Activated T-cell treated with anti-CD3 and anti-CD28 coated beads for 48 hours (primary cell): ENCODE results near the gene ITSN1.
"Not testable (repeated sequence)": the region's sequence is repeated elsewhere in the genome, so short reads cannot be mapped to it uniquely, and the experiment has no call there.

Experiments
- DNase-seq: peaks from one replicate; pipeline ENCODE4 v3.0.0-alpha.2; 2020; ENCODE audit warnings: low read depth

The ITSN1 gene

DNA sequence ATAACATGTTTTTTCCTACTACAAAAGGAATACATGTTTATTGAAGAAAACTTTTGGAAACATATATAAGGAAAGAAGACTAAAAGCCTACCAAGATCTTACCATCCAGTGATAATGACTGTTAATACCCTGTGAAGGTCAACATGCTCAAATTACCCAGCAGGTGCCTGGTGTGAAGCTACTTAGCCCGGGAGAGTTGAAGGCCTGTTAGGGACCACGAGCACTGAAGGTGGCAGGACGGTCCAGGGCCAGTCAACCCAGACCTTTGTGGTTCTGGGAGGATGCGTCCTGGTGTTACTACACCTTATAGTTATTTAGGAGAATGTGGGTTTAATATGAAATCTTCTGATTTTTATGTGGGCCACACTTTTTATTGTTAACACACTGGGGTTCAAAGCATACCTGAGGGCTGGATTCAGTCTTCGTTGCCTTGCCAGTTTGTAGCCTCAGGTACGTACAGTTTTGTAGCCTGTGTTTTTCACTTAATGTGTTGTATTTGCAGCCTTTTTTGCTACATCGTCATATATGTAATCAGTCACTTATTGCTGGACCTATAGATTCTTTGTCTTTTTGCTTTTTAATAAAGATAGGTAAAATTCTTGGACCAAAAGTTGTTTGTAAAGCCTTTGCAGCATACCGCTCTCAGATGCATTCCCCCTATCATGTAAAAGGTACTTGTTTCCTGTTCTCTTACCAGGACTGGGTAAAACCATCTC is 9.8 kb downstream of the ITSN1 start:
- no peak for DNase-seq

DNA sequence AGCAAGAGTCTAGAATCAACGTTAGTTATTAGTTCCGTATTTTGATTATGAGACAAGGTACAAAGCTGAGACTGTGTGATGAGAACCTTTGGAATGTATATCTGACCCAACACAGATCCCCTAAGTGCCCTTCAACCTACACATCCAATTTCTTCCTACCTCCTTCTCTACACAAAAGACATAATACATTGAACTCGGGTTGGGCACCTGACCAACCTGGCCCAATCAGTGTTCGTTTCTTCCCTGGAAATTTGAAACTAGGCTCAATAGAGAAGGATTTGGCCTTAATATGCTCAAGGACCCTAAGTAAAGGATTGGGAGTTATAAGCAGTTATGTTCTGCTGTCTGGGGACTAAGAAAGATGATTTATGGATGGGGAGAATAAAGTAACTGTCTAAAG is 12.1 kb downstream of the ITSN1 start:
- no peak for DNase-seq

DNA sequence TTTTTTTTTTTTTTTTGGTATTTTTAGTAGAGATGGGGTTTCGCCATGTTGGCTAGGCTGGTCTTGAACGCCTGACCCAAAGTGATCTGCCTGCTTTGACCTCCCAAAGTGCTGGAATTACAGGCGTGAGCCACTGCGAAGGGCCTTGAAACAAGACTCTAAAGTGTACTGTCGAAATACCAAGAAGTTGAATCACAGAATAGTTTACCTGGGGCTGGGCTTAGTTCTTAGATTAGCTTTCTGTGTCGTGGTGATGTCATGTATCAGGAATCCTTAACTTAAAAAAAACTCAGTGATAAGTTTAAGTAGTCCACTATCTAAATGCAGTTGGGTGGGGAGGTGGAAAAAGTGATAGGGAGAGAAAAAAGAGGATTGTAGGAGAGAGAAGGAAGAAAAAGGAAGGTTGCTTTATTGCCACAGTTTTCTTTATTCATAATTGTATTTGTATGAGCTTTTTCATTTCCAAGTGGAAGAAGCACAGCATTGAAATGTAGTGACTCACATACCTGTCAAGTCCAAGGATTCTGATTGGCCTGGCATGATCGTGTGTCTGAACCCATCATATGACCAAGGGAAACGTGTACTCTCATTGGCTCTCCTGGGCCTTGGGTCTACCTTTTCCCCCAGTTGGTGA is 13.4 kb downstream of the ITSN1 start:
- DNase-seq = no peak

DNA sequence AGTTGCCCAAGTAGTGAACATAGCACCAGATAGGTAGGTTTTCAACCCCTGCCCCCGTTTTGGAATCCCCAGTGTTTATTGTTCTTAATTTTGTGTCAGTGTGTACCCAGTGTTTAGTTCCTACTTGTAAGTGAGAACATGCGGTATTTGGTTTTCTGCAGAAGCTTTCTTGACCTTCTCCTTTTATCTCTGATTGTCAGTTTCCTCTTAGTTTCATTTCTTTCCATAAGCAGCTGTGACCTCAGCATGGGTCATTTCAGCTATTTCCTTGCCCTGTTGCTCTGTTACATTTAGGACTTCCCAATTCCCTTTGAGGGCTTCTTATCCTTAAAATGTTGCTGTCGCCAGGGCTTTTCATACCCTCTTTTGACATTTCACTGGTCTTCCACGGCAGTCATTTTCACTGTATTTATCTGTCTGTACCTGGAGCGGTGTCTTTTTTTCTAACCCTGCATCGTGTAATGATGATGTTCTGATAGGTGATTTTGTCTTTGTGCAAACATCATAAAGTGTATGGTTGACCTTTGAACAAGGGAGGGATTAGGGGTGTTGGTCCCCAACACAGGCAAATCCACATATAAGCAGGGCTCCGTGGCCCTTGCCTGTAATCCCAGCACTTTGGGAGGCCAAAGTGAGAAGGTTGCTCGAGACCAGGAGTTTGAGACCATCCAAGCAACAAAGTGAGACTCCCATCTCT is 15.0 kb downstream of the ITSN1 start:
- no peak for DNase-seq

DNA sequence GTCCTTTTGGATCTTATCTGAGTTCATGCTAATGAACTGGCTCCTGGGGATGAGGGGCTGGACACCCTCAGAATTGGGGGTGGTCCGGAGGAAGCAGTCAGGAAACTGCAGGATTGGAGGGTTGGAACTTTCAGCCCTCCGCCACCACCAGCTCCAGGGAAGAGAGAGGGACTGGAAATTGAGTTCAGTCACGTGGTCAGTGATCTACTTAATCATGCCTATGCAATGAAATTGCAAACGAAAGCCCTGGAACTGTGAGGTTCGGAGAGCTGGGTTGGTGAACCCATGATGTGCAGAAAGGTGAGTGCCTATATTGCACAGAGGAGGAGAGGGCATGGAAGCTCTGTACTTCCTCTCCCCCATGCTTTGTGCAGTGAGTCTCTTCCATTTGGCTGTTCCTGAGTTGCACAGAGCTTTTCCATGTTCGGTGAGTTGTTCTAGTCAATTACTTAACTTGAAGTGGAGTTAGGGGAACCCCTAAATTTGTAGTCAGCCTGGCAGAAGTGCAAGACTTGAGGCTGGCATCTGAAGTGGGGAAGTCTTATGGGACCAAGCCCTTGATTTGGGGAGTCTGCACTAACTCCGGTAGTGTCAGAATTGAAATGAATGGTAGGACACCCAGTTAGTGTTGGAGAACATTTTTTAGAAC is 16.7 kb downstream of the ITSN1 start:
- no peak for DNase-seq

DNA sequence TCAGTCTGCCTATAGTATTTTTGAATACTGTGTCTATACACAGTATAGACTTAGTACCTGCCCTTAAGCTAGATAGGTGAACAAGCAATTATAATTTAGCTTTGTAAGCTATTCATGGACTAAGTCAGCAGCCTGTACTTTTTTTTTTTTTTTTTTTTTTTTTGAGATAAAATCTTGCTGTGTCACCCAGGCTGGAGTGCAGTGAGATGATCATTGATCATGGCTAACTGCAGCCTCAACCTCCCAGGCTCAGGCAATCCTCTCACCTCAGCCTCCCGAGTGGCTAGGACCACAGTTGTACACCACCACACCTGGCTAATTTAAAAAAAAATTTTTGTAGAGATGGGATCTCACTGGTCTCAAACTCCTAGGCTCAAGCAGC is 17.3 kb downstream of the ITSN1 start:
- no peak for DNase-seq

DNA sequence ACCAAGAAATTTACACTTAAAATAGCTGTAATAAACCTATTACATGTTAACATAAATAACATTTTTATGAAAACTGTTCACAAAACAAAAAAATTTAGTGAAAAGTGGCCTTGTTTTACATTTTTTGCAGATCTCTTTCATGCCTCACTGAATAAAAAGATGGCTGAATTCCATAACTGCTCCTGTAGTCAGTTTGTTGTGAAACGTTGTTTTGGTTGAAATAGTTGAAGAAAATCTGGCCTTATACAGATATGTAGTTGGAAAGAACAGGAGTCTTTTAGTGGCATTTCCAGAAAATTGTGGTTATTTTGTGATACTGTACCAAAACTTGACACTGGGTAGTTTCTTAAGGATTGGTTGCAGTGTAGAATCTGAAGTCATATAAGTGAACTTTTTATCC is 18.1 kb downstream of the ITSN1 start:
- DNase-seq = no peak

DNA sequence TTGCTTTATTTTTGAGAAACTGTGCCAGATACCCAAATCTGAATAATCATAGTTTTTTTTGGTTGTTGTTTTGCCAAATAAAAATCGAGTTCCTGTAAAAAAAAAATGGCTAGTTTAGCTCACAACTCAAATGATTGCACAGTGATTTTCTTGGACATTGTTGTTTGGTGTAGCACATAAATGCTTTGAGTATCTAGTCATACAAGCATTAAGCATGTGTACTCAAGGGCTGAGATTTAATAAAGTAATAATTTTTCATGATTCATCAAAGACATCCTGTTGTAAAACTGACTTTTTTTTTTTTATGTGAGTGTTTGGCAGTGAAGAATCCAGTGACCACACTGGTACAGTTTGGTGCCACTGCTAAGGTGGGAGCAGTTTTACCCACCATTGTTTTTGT is 18.8 kb downstream of the ITSN1 start:
- no peak for DNase-seq

DNA sequence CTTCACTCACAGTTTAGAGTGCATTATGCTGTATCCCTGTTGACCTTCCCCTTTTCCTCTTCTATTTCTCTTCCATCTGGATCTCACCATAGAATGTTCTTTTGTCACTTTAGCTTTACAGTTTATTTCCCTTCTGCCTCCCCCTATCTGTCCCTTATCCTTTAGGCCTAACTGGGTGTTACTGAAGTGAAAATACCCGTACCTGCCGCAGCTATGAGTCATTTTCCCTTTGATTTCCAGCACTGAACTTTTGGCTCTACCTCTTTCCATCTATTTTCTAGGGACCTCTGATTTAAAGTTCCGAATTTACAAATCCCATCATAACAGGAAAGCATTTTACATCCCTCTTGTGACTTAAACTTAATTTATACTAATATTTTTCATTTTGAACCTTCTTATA is 19.7 kb downstream of the ITSN1 start:
- DNase-seq = no peak

DNA sequence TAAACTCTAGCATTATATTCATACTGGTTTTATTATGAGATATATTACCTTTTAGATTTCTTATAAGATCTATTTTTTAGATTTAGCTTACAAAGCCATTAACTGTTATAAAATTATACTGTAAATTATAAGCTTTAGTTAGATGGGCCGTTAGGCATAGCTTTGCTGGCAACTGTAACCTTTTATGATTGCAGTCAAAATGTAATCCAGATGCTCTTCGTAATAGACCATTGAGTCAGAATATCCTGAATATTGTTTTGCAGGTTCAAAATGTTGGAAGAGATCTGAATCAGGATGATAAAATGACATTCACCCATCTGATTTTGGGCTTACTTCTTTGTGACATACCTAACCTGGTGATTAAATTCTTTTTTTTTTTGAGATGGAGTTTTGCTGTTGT is 20.9 kb downstream of the ITSN1 start:
- DNase-seq = no peak

DNA sequence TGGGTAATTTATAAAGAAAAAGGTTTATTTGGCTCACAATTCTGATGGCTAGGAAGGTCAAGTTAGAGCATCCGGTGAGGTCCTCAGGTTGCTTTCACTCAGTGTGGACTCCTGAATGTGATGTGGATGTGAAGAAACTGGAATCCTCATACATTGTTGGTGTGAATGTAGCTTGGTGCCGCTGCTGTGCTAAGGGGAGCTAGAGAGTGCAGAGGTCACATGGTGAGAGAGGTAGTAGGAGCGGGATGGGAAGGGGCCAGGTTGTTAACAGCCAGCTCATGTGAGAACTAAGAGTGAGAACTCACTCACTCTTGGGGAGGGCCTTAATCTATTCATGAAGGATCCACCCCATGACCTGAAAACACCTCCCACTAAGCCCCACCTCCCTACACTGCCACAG is 21.8 kb downstream of the ITSN1 start:
- no peak for DNase-seq

DNA sequence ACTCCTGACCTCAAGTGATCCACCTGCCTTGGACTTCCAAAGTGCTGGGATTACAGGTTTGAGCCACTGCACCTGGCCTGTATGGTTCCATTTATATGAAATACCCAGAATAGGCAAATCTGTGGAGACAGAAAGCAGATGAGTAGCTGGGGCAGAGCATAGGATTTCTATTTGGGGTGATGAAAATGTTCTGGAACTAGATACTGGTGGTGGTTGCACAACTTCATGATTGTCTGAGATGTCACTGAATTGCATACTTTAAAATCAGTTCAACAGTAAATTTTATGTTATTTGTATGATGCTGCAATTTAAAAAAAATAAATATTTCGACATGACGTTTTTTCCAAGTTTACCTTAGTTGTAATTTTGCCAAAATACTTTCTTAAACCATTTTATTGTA is 23.9 kb downstream of the ITSN1 start:
- DNase-seq = no peak

DNA sequence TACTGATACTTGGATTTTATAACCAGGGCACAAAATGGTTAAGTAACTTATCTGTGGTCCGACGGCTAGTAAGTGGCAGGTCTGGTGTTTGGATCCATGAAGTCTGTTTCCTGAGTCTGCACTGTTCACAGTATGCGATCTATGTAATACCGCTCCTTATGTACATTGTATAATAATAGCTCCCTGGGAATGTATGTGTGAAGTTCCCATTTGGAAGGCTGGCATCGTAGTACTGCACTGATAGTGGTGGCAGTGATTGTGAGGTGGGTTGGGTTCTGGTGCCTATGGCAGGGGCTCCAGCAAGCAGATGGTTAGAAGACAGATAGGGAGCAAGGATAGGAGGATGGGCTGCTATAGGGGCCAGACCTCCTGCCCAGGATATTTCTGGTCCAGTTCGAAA is 25.3 kb downstream of the ITSN1 start:
- no peak for DNase-seq

DNA sequence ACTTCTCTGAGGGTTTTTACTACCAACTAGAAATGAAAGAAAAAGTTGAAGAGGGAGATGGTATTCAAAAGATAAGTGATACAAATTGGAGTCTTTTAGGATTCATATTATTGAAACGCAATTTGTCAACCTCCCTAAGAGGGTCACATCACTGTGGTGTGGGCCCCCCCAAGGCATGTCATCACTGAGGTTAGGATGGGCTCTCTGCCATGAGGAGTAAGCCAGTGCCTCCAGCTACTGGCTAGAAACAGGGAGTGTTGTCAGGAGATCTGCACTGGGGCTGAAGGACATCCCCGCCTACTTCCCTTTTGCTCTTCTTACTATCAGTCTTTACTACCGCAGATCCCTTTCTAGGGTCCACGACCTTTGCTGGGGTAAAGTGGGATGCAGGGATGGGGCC is 25.9 kb downstream of the ITSN1 start:
- no peak for DNase-seq

DNA sequence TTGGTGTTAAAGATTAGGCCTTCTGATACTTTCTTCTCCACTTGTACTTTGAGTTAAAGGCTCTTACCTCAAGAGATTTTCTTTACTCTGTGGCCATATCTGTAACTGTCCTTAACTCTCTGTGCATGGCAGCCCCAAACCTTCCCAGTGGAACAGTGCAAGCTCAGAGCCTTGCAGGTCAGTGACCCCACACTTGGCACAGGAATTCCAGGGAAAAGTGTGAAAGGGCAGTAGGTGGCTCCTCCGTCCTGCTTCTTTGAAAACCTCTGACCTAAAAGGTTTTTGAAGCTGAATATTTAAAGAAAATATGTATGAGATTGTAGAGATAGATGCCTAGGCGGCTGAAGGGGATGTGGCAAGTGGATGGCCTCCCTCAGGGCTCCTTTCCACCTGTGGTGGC is 26.3 kb downstream of the ITSN1 start:
- DNase-seq = no peak

DNA sequence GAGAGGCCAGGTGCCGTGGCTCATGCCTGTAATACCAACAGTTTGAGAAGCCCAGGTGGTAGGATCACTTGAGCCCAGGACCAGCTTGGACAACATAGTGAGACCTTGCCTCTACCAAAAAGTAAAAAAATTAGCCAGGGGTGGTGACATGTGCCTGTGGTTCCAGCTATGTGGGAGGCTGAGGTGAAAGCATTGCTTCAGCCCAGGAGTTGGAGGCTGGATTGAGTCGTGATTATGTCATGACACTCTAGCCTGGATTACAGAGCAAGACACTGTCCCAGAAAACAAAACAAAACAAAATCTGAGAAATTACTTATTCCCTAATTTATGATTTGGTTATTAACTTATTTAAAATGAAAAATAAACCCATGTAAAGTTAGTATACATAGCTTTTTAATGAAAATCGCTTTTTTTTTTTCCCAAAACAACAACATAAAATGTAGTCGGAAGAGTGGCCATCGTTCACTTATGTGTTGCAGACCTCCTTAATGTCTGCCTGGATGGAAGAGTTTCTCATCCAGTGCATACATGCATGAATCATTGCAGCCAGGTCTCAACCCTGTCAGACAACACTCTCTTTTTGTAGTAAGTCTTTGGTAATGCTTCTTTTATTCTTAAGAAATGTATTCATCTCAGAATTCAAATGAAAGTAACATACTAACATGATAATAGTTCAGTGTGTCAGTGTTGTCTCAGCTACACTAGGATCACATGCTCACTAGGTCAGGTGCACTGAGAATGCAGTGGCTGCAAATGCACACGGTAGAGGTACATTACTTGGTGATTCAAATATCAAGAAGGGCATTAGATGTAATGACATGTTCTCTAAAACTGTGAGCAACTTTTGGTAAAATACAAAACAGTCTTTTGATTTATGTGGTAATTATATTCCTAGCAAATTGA is 28.0 kb downstream of the ITSN1 start:
- DNase-seq = no peak

DNA sequence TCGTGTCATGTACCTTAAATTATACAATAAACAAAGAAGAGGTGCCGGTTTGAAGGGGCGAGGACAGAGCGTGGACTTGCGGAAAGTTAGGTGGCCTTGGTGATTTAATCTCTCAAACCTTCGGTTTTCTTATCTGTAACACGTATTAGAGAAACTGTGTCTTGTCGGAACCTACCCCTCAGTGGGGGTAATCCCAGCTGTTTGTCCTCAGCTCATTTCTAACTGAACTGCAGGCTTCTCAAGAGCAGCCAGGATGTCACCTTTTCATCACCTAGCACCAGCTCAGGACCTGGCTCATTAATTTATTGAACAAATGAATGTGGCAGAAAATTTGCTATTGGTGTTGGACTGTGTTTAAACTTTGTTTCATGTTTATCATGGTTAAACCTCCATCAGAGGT is 31.2 kb downstream of the ITSN1 start:
- DNase-seq = no peak

DNA sequence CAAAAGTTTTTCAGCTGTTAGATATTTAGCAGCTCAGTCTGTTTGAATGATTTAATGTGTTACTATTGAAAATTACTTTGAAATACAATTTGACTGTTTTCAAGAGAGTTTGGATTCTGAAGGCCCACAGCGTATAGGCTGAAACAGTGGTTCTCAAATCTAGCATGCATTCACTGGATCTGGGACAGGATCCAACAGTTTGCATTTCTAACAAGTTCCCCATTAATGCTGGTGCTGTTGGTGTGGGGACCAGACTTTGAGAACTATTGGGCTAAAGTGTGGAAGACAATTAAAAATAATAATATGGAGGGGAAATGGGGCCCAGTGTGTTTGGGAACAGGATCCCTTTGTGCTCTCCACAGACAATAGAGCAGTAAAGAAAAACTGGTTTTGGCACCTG is 31.9 kb downstream of the ITSN1 start:
- no peak for DNase-seq

DNA sequence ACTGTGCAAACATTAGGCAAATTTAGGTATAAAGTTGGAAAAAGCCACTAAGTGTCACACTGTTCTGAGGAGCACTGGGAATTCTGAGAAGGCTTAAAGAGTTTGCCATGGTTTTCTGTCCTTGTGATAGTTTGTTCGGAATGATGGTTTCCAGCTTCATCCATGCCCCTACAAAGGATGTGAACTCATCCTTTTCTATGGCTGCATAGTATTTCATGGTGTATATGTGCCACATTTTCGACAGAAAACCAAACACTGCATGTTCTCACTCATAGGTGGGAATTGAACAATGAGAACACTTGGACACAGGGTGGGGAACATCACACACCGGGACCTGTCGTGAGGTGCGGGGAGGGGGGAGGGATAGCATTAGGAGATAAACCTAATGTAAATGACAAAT is 34.4 kb downstream of the ITSN1 start:
- DNase-seq = not testable (repeated sequence)

DNA sequence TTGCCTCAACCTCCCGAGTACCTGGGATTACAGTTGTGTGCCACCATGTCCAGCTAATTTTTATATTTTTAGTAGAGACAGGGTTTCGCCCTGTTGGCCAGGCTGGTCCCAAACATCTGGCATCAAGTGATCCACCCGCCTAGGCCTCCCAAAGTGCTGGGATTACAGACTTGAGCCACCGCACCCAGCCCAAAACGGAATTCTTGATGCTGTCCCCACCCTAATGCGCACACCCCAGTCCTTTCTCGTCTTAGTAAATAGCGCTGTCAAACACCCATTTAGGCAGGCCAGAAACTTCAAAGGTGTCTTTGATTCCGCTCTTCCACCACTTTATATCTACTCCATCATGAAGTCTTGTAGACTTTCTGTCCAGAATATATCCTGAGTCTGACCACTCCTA is 35.1 kb downstream of the ITSN1 start:
- no peak for DNase-seq

DNA sequence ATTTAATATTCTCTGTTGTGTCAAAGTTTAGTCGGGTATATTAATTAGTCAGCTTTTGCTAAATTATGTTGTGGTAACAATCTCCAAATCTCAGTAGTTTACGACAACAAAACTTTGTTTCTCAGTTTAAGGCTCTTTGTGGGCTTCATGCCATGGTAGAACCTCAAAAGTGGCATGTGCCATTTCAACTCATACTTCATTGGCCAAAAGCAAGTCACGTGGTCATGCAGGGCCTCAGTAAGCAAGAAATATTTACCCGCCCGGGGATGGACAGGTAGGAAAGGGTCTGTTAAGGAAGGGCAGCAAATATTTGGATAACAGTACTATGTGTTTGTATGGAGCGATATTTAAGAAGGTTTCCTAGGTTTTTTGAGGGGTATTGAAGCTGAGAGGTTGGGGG is 38.6 kb downstream of the ITSN1 start:
- no peak for DNase-seq

DNA sequence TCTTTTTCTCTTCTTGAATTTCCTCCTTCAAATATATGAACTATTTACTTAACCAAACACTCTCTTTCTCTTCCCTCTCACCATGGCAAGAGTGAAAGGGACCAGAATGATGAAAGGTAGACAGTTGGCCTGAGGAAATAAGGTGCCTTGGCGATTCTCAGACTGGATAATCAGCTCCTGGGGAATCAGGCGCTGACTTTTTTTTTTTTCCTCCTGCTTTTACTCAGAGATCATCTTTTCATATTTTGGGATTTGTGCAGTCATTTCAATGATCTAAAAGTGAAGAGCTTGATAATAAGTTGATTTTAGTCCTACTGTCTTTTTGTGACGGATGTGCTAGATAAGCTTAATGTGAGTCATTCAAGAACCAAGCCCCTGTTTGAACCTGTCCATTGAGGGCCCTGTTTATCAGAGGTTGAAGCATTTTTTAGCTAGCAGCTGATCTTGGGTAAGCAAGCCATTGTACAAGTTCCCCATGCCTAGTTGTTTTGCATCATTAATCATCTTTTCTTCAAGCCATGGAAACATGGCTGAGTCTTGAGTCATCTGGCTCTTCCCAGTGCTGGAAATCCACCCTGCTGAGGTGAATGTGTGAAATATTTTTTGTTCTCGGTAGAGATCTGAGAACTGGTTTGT is 40.8 kb downstream of the ITSN1 start:
- DNase-seq = no peak
